Activated gamma-delta T cell (primary cell): ENCODE data around the gene MFF.

ENCODE experiments used
- DNase-seq: peaks from one replicate; lab custom pipeline; 2025; lab: John Stamatoyannopoulos, UW
- total RNA-seq, 2 donors: gene quantifications; one replicate each; lab custom pipeline; 2026; lab: John Stamatoyannopoulos, UW

Gene MFF
- 69.1 to 70.8 reads per million in 2 donors for total RNA-seq

GRCh38 chr2:227324995-227325838 is at the start of gene MFF:
Gene MFF, plus strand, starts transcription at chr2:227325251. Its CDS starts 5,415 bp downstream, at chr2:227330666.
- peak; percentile 82 for DNase-seq

- no peak for DNase-seq
Measured at GRCh38 chr2:227280895-227281294, 44.2 kb upstream of the MFF start.

GRCh38 chr2:227285741-227286236 is 39.3 kb upstream of the MFF start:
- no peak for DNase-seq

- no peak for DNase-seq
Measured at GRCh38 chr2:227287771-227288170, 37.3 kb upstream of the MFF start.

GRCh38 chr2:227292314-227292713 is 32.7 kb upstream of the MFF start:
- DNase-seq: no peak

GRCh38 chr2:227293531-227293930 is 31.5 kb upstream of the MFF start:
- no peak for DNase-seq

- no peak for DNase-seq
Measured at GRCh38 chr2:227295806-227296205, 29.2 kb upstream of the MFF start.

- DNase-seq: no peak
Measured at GRCh38 chr2:227296671-227297405, 28.2 kb upstream of the MFF start.

- no peak for DNase-seq
Measured at GRCh38 chr2:227301523-227301922, 23.5 kb upstream of the MFF start.

GRCh38 chr2:227308784-227309183 is 16.3 kb upstream of the MFF start:
- no peak for DNase-seq

GRCh38 chr2:227310756-227311110 is 14.3 kb upstream of the MFF start:
- DNase-seq: no peak

- no peak for DNase-seq
Measured at GRCh38 chr2:227311861-227312506, 13.1 kb upstream of the MFF start.

- DNase-seq: no peak
Measured at GRCh38 chr2:227312579-227312978, 12.5 kb upstream of the MFF start.

- DNase-seq: no peak
Measured at GRCh38 chr2:227313310-227313709, 11.7 kb upstream of the MFF start.

GRCh38 chr2:227317834-227318233 is 7.2 kb upstream of the MFF start:
- no peak for DNase-seq

GRCh38 chr2:227320305-227321094 is 4.6 kb upstream of the MFF start:
- no peak for DNase-seq

- no peak for DNase-seq
Measured at GRCh38 chr2:227322530-227323205, 2.4 kb upstream of the MFF start.

GRCh38 chr2:227323818-227324217 is 1.2 kb upstream of the MFF start:
- no peak for DNase-seq

- DNase-seq: no peak
Measured at GRCh38 chr2:227324642-227324994, 433 bp upstream of the MFF start.

GRCh38 chr2:227325839-227326195 is 766 bp downstream of the MFF start:
- DNase-seq: no peak

- no peak for DNase-seq
Measured at GRCh38 chr2:227326783-227327182, 1.7 kb downstream of the MFF start.
